Measurements from ENCODE around the gene GRM5. TPM values are rescaled to one million over a fixed set of nuclear protein-coding genes. Genes with fewer than 3 reads are reported as not detected.
"Not testable (repeated sequence)": the region's sequence is repeated elsewhere in the genome, so short reads cannot be mapped to it uniquely, and the experiment has no call there.

GRM5 gene
- total RNA-seq, 1 experiment from 2014 or later: not detected

GRCh38 chr11:88886796-88887195 is 179.0 kb downstream of the GRM5 start:
- H3K4me3 ChIP-seq (ENCODE audit: low read length): no peak overlapping the region
- H3K36me3 ChIP-seq (ENCODE audit: low read depth, low read length): no peaks in the 10 kb centered on the region
- DNase-seq (peak; percentile 94), ATAC-seq (peak; percentile 99)
- H3F3A ChIP-seq (ENCODE audit: low read length, unreplicated experiment): no peaks in the 10 kb centered on the region
- ChIA-PET CTCF (interaction anchor here (0.6 to 1.2 kb wide), 5 partner anchors 332 to 1100 kb away, joined by 3 to 6 read pairs (median 4); no protein-coding TSS in a partner anchor), POLR2A (ENCODE audit: unreplicated experiment) (no interaction called here)
- 0 out of 2 replicates have a peak, but pooled peaks cover 2% of the 10 kb centered on the region for H3K9me3 ChIP-seq (ENCODE audit: low read length)
- H3K9ac ChIP-seq (ENCODE audit: low read length): no peak overlapping the region
- no TSS peak for BruUV-seq (replicated peaks)
- H3K9me2 ChIP-seq (replicated peaks; ENCODE audit: low read length): no peaks in the 10 kb centered on the region
- TF ChIP-seq EZH2 (IDR thresholded peaks at IDR 0.05; ENCODE audit: low read length, unreplicated experiment) (no peak), EZH2phosphoT487 (IDR thresholded peaks at IDR 0.05; ENCODE audit: borderline replicate concordance, low read length) (no peak), CTCF (conservative IDR thresholded peaks at IDR 0.05; ENCODE audit: low read depth, low read length) (peak; percentile 87)
- no peaks in the 10 kb centered on the region for H3K79me2 ChIP-seq (ENCODE audit: low read length)
- H3K27me3 ChIP-seq (ENCODE audit: low read length): no peaks in the 10 kb centered on the region
- no peak overlapping the region for H3K27ac ChIP-seq (ENCODE audit: low read length)
- H3K4me1 ChIP-seq (ENCODE audit: insufficient read depth, low read length): no peaks in the 10 kb centered on the region
- no peak overlapping the region for H2AFZ ChIP-seq (ENCODE audit: low read length)
- H4K20me1 ChIP-seq (ENCODE audit: low read length): no peaks in the 10 kb centered on the region
- H3K4me2 ChIP-seq (ENCODE audit: low read length): no peak overlapping the region
- intact Hi-C loops (cut with micrococcal nuclease): loop anchor here (1.0 to 10.0 kb wide), 5 partner anchors 331 to 1532 kb away; no protein-coding TSS in a partner anchor

DNA sequence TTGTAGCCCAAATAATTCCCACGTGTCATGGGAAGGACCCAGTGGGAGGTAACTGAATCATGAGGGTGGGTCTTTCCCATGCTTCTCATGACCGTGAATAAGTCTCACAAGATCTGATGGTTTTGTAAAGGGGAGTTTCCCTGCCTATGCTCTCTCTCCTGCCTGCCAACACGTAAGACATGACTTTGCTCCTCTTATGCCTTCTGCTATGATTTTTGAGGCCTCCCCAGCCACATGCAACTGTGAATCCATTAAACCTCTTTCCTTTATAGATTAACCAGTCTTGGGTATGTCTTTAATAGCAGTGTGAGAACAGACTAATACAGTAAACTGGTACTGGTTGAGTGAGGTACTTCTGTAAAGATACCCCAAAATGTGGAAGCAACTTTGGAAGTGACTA is 183.0 kb downstream of the GRM5 start:
- BruUV-seq (replicated peaks); H3K4me1 ChIP-seq (ENCODE audit: insufficient read depth, low read length); H3K4me3 ChIP-seq (ENCODE audit: low read length); ATAC-seq; H3K9me3 ChIP-seq (ENCODE audit: low read length); H3K27ac ChIP-seq (ENCODE audit: low read length); H3K9ac ChIP-seq (ENCODE audit: low read length); DNase-seq; CTCF ChIA-PET; H3K36me3 ChIP-seq (ENCODE audit: low read depth, low read length); H2AFZ ChIP-seq (ENCODE audit: low read length); H3K4me2 ChIP-seq (ENCODE audit: low read length); H3K9me2 ChIP-seq (replicated peaks; ENCODE audit: low read length); H3F3A ChIP-seq (ENCODE audit: low read length, unreplicated experiment); H3K79me2 ChIP-seq (ENCODE audit: low read length); H4K20me1 ChIP-seq (ENCODE audit: low read length); H3K27me3 ChIP-seq (ENCODE audit: low read length): not testable (repeated sequence)
- POLR2A ChIA-PET (ENCODE audit: unreplicated experiment): interaction anchor here (0.7 kb wide), 1 partner anchor 332 kb away, joined by 3 read pairs; no protein-coding TSS in a partner anchor
- intact Hi-C loops (cut with micrococcal nuclease): loop anchor here (10.0 kb wide), 1 partner anchor 1528 kb away; no protein-coding TSS in a partner anchor

GRCh38 chr11:88861618-88862017 is 204.2 kb downstream of the GRM5 start:
- Histone ChIP-seq H3K4me3 (ENCODE audit: low read length) (no peak overlapping the region), H3F3A (ENCODE audit: low read length, unreplicated experiment) (no peaks in the 10 kb centered on the region), H3K79me2 (ENCODE audit: low read length) (no peaks in the 10 kb centered on the region), H3K27ac (ENCODE audit: low read length) (no peak overlapping the region), H2AFZ (ENCODE audit: low read length) (no peak overlapping the region), H4K20me1 (ENCODE audit: low read length) (no peaks in the 10 kb centered on the region), H3K4me2 (ENCODE audit: low read length) (no peak overlapping the region), H3K9me3 (ENCODE audit: low read length) (no peaks in the 10 kb centered on the region), H3K4me1 (ENCODE audit: insufficient read depth, low read length) (no peaks in the 10 kb centered on the region), H3K27me3 (ENCODE audit: low read length) (no peaks in the 10 kb centered on the region), H3K9me2 (replicated peaks; ENCODE audit: low read length) (no peaks in the 10 kb centered on the region), H3K9ac (ENCODE audit: low read length) (no peak overlapping the region), H3K36me3 (ENCODE audit: low read depth, low read length) (no peaks in the 10 kb centered on the region)
- DNase-seq: no peak
- ChIA-PET POLR2A (ENCODE audit: unreplicated experiment) (no interaction called here), CTCF (no interaction called here)
- BruUV-seq (replicated peaks): no TSS peak
- no peak for ATAC-seq
- intact Hi-C loops (cut with micrococcal nuclease): no loop called here
- TF ChIP-seq EZH2phosphoT487 (IDR thresholded peaks at IDR 0.05; ENCODE audit: borderline replicate concordance, low read length) (no peak), EZH2 (IDR thresholded peaks at IDR 0.05; ENCODE audit: low read length, unreplicated experiment) (no peak), CTCF (conservative IDR thresholded peaks at IDR 0.05; ENCODE audit: low read depth, low read length) (no peak)

DNA sequence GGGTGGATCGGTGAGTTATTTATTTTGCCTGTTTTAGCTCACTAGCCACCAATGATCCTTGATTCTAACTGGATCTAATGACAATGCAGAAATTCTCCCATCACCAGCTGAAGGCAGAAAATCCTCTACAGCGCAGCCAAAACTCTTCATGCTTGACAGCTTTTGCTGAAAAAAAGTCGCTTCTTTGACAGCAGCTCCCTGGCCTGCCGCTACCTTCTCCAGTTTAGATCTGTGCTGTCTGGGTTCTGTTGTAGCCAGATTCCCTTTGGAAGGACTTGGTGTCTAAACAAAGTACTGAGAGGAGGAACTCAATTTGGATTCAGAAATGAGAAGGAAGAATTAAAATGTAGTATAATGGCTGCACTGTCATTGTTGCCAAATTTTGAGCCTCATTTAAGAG is 205.4 kb downstream of the GRM5 start:
- CTCF ChIA-PET, ATAC-seq: not testable (repeated sequence)

GRCh38 chr11:88853963-88854362 is 211.8 kb downstream of the GRM5 start:
- intact Hi-C loops (cut with micrococcal nuclease); CTCF ChIA-PET; BruUV-seq (replicated peaks): not testable (repeated sequence)

More for the DNA sequence above, 205.4 kb downstream of the GRM5 start:
- H3K4me3 ChIP-seq (ENCODE audit: low read length); H2AFZ ChIP-seq (ENCODE audit: low read length); H3K9ac ChIP-seq (ENCODE audit: low read length); DNase-seq; POLR2A ChIA-PET (ENCODE audit: unreplicated experiment); H4K20me1 ChIP-seq (ENCODE audit: low read length); H3K27ac ChIP-seq (ENCODE audit: low read length); H3K9me2 ChIP-seq (replicated peaks; ENCODE audit: low read length); H3K27me3 ChIP-seq (ENCODE audit: low read length); H3K36me3 ChIP-seq (ENCODE audit: low read depth, low read length); BruUV-seq (replicated peaks); H3K4me1 ChIP-seq (ENCODE audit: insufficient read depth, low read length); H3F3A ChIP-seq (ENCODE audit: low read length, unreplicated experiment); H3K9me3 ChIP-seq (ENCODE audit: low read length); H3K4me2 ChIP-seq (ENCODE audit: low read length); intact Hi-C loops (cut with micrococcal nuclease); H3K79me2 ChIP-seq (ENCODE audit: low read length): not testable (repeated sequence)

More at GRCh38 chr11:88853963-88854362, 211.8 kb downstream of the GRM5 start:
- H4K20me1 ChIP-seq (ENCODE audit: low read length); H3K9me2 ChIP-seq (replicated peaks; ENCODE audit: low read length); H3K4me2 ChIP-seq (ENCODE audit: low read length); H3K4me3 ChIP-seq (ENCODE audit: low read length); POLR2A ChIA-PET (ENCODE audit: unreplicated experiment); H3K36me3 ChIP-seq (ENCODE audit: low read depth, low read length); H3K9me3 ChIP-seq (ENCODE audit: low read length); H3K27ac ChIP-seq (ENCODE audit: low read length); H3K9ac ChIP-seq (ENCODE audit: low read length); ATAC-seq; DNase-seq; H3F3A ChIP-seq (ENCODE audit: low read length, unreplicated experiment); H2AFZ ChIP-seq (ENCODE audit: low read length); H3K79me2 ChIP-seq (ENCODE audit: low read length); H3K27me3 ChIP-seq (ENCODE audit: low read length): not testable (repeated sequence)
- peaks cover 16% of the 10 kb centered on the region for H3K4me1 ChIP-seq (ENCODE audit: insufficient read depth, low read length)

Data from PC-3 (cell line).